ENCODE measurements around the gene TBPL2.
"Not testable (repeated sequence)": the region's sequence is repeated elsewhere in the genome, so short reads cannot be mapped to it uniquely, and the experiment has no call there.

Gene TBPL2

DNA sequence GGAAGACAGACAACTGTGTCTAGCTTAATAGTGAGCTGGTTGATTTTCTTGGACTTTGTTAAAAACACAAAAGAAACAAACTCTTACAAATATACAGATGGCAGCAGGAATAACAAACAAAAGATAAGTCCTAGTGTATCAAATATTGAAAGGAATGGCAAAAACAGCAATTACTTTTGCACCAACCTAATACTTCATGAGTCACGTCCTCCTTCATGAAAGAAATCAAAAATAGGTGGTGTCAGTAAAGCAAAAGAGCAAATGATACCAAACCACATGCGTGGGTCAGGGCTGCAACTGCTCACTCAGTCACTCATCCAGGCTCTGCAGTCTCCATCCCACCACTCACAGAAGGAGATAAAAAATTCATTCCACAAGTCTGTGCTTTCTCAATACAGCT is 40.6 kb downstream of the TBPL2 start:
- DNase-seq, result no peak

- DNase-seq, result no peak
Measured at GRCh38 chr14:55399183-55399582, 41.2 kb downstream of the TBPL2 start.

GRCh38 chr14:55398679-55399078 is 41.7 kb downstream of the TBPL2 start:
- DNase-seq, result peak; percentile 83

- DNase-seq, result peak; percentile 32
Measured at GRCh38 chr14:55389330-55389729, 51.1 kb downstream of the TBPL2 start.

- no peak for DNase-seq
Measured at GRCh38 chr14:55388160-55388559, 52.3 kb downstream of the TBPL2 start.

DNA sequence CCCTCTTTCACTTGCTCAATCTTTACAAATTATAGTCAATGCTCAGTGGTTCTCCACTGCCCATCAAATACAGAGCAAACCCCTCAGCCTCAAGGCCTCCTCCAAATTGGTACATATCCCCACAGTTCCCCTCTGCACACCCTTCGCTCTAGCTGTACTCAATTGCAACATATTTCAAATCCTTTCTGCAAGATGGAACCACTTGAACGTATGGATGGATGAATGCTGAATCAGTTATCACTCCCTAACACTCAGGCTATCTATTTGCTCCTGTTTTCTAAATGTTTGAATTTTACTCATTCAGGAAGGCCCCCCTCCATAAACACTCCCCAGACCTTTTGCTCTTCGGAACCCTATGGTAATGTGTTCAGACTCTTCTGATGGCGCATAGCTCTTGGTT is 53.3 kb downstream of the TBPL2 start:
- DNase-seq, result no peak

- DNase-seq, result no peak
Measured at GRCh38 chr14:55386037-55386808, 54.2 kb downstream of the TBPL2 start.

DNA sequence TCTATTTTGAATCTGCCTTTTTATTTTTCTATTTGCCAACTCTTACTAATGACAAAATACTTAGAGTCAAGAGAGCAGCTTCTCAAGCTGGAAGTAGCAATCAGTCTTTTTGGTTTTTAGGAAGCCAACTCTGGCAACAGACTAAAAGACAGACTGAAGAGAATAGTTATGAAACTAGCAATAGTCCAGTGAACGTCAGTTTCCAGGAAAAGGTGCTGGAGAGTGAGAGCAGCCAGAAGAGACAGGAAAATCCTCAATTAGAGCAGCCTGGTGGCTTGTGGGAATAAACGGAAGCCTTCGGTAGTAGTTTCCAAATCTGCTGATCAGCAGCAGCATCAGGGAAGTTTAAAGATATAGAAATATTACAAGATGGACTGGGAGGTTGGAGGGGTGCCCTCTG is 55.9 kb downstream of the TBPL2 start:
- no peak for DNase-seq

- no peak for DNase-seq
Measured at GRCh38 chr14:55383541-55384140, 56.8 kb downstream of the TBPL2 start.

DNA sequence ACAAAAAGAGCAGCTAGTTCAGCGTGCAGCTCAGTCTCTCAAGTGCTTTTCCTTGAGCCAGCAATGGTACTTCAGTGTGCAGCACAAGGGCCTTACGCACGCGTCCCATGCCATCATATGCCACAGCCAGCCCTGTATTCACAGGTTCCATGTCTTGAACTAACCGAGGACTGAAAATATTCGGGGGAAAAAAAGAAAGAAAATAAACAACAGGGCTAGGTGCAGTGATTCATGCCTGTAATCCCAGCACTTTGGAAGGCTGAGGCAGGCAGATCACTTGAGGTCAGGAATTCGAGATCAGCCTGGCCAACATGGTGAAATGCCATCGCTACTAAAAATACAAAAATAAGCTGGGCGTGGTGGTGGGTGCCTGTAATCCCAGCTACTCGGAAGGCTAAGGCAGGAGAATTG is 57.4 kb downstream of the TBPL2 start:
- DNase-seq, result not testable (repeated sequence)

DNA sequence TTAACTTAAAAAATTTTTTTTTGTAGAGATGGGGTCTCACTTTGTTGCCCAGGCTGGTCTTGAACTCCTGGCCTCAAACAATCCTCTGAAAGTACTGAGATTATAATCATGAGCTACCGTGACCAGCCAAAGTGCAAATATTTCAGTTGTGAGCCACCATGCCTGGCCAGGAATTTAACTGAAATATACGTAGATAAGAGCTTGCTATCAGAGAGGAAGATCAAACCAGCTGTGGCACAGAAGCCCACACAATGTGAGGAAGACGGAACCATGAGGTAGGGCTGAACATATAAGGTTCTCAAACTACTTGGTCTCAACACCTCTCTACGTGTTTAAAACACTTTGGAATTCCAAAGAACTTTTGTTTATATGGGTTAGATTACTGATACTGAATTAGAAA is 57.9 kb downstream of the TBPL2 start:
- DNase-seq, result no peak

DNA sequence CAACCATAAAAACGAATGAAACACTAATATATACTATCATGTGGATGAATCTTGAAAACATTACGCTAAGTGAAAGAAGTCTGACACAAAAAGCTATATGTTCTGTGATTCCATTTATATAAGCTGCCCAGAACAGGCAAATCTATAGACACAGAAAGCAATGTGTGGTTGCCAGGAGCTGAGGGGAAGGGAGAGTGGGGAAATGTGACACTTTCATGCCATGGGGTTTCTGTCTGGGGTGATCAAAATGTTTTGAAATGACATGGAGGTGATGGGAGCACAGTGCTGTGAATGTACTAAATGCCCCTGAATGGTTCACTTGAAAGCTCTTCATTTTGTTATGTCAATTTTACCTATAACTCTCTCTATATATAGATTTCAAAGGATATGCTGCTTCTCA is 58.9 kb downstream of the TBPL2 start:
- no peak for DNase-seq

- no peak for DNase-seq
Measured at GRCh38 chr14:55381040-55381439, 59.4 kb downstream of the TBPL2 start.

DNA sequence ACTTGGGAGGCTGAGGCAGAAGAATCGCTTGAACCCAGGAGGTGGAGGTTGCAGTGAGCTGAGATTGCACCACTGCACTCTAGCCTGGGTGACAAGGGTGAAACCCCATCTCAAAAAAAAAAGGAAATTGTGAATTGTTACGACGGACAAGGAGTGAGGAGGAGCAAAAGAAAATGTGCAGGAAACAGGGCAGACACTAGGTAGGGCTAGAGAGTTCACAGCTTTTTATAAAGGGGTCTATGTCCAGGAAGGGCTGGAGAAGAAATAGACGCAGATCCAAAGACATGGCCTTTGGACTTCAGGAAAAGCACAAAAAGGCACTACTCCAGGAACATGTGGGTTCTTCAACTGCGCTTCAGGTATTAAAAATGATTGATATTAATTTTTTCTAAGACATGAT is 63.2 kb downstream of the TBPL2 start:
- DNase-seq, result no peak

- no peak for DNase-seq
Measured at GRCh38 chr14:55374771-55375170, 65.6 kb downstream of the TBPL2 start.

DNA sequence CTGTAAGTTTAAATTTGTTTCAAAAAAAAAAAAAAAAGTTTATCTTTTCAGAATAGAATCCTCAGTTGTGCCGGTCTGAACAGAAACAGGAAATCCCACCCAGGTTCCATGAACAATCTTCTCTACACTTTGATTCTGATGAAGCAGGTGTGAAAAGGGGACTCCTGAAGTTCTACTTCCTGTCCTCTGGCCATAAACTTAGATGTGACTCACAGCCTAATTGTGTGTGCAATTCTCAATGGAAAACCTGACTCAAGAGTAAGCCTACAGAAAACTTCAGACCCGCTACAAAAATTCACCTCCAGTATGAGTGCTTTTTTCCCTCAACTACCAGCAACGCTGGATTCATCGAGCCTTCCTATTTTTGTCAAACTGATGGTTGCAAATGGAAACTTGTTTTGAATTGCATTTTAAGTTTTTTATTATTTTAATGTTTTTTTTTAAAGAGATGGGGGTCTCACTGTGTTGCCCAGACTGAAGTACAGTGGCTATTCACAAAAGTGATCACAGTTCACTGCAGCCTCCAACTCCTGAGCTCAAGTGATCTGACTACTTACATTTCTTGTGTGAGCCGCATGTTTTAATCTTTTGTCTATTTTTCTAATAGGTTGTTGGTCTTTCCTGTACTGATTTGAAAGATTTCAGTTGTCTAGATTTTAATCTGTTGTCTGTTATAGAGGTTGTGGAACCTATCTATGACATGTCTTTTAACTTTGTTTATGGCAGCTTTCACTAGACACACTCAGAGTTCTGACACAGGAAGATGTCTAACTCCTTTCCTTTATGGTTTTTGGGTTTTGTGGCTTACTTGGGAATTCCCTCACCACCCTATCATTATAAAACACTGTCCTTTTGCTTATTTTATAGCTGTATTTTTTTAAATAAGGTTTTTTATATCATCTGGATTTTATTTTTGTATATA is 66.4 kb downstream of the TBPL2 start:
- DNase-seq, result no peak

DNA sequence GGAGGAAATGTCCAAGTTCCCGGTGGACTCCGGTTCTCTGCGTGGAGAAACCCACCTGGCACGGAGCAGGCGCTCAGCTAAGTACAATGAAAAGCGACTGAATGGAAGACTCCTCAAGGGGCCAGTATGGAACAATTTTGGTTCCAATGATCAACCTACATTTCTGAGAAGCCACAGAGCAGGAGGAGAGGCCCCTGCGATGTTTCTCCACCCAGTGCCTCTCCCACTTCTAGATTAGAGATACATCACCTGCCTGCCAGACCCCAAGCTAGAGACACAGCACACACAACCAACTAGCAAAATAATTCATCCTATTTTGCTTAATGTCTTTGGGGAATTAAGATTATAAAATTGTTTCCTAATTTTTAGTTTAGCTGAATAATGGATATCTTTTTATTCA is 67.6 kb downstream of the TBPL2 start:
- no peak for DNase-seq

DNA sequence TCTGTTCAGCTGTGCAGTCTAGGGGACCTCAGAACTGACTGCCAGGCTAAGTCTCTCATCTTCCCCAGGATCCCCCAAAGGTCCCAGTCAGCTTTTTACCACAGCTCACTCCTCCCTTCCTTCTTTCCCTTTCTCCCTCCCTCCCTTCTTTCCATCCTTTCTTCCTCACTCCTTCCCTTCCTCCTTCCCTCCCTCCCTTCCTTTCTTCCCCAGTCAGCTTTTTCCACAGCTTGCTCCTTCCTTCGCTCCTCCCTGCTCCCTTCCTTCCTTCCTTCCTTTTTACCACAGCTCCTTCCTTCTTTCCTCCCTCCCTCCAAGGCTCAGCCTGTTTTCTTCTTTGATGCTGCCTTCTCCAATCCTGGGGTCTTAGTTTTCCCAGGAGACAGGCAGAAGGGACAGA is 68.0 kb downstream of the TBPL2 start:
- DNase-seq, result no peak

GRCh38 chr14:55370883-55371455 is 69.4 kb downstream of the TBPL2 start:
- DNase-seq, result no peak

DNA sequence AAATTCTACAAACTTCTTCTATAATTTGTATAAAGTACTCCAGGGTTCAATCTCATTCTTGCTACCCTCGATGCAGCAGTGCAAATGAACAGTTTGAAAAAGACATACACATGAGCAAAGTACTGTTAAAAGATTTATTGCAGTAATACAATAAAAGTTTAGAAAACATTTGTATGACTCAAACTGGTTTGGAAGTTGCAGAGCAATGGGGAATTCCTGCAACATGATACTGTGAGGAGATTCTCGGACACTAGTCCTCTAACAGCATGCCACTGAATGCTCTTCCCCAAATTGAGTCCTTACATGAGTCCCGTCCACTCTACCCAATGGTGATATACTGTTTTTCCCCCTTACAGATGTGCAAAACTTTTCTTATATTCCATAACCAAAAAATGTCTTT is 74.1 kb downstream of the TBPL2 start:
- DNase-seq, result no peak

Data from amniotic stem cell (primary cell).